Measurements from ENCODE around the gene CORT. TPM values are rescaled to one million over a fixed set of nuclear protein-coding genes. Genes with fewer than 3 reads are reported as not detected.
"Not testable (repeated sequence)": the region's sequence is repeated elsewhere in the genome, so short reads cannot be mapped to it uniquely, and the experiment has no call there.

The CORT gene
- total RNA-seq, 4 donors from 2014 or later, result not detected

DNA sequence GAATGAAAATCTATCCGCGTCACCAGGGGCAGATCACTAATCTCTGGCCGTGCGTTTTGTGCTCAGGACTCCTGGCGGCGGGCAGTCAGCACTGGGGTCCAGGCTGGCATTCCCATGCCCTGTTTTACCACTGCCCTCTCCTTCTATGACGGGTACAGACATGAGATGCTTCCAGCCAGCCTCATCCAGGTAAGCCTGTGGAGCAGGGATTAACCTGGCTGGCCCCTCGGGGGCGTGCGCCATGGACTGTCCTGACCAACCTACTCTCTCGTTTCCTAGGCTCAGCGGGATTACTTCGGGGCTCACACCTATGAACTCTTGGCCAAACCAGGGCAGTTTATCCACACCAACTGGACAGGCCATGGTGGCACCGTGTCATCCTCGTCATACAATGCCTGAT is 30.5 kb upstream of the CORT start:
- WGBS, 2 donors (ENCODE audit: low coverage in 1 of 2), result 86 to 91% methylated on average over 4 to 10 of the region's 15 CpGs
- no peaks in the 10 kb centered on the region for H3K27me3 ChIP-seq
- no peaks in the 10 kb centered on the region for H3K4me1 ChIP-seq
- no peak overlapping the region for H3K27ac ChIP-seq
- no peak for ATAC-seq
- no peaks in the 10 kb centered on the region for H3K9me3 ChIP-seq
- H3K4me3 ChIP-seq, result no peak overlapping the region
- TF ChIP-seq POLR2A (IDR thresholded peaks at IDR 0.05), result no peak
- TF ChIP-seq EP300 (IDR thresholded peaks at IDR 0.05), result no peak
- TF ChIP-seq POLR2AphosphoS5 (IDR thresholded peaks at IDR 0.05), result no peak
- peaks cover 0 to 72% of the 10 kb centered on the region in 2 donors for H3K36me3 ChIP-seq

DNA sequence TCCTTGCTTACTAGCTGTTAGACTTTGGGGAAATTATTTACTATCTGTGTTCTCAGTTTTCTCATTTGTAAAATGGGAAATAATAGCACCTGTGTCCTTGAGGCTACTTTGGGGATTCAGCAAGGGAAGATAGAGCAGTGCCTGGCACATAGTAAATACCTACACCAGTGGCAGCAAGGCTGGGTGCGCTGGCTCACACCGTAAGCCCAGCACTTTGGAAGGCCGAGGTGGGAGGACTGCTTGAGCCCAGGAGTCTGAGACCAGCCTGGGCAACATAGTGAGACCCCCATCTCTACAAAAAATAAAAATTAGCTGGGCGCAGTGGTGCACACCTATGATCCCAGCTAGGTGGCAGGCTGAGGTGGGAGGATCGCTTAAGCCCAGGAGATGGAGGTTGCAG is 28.2 kb upstream of the CORT start:
- Histone ChIP-seq H3K9me3 (no peaks in the 10 kb centered on the region), H3K36me3 (peaks cover 0 to 51% of the 10 kb centered on the region in 2 donors), H3K27ac (no peak overlapping the region), H3K4me1 (no peaks in the 10 kb centered on the region), H3K4me3 (no peak overlapping the region), H3K27me3 (no peaks in the 10 kb centered on the region)
- no peak for ATAC-seq
- TF ChIP-seq, protein P1, sequence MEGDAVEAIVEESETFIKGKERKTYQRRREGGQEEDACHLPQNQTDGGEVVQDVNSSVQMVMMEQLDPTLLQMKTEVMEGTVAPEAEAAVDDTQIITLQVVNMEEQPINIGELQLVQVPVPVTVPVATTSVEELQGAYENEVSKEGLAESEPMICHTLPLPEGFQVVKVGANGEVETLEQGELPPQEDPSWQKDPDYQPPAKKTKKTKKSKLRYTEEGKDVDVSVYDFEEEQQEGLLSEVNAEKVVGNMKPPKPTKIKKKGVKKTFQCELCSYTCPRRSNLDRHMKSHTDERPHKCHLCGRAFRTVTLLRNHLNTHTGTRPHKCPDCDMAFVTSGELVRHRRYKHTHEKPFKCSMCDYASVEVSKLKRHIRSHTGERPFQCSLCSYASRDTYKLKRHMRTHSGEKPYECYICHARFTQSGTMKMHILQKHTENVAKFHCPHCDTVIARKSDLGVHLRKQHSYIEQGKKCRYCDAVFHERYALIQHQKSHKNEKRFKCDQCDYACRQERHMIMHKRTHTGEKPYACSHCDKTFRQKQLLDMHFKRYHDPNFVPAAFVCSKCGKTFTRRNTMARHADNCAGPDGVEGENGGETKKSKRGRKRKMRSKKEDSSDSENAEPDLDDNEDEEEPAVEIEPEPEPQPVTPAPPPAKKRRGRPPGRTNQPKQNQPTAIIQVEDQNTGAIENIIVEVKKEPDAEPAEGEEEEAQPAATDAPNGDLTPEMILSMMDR (IDR thresholded peaks at IDR 0.05), result no peak
- TF ChIP-seq POLR2A (IDR thresholded peaks at IDR 0.05) (no peak), POLR2AphosphoS5 (IDR thresholded peaks at IDR 0.05) (no peak), EP300 (IDR thresholded peaks at IDR 0.05) (no peak)
- 86% methylated on average over 2 of the region's 5 CpGs; no CpG with 5 or more reads in 1 of the 2 donors for WGBS, 2 donors (ENCODE audit: low coverage in 1 of 2)

DNA sequence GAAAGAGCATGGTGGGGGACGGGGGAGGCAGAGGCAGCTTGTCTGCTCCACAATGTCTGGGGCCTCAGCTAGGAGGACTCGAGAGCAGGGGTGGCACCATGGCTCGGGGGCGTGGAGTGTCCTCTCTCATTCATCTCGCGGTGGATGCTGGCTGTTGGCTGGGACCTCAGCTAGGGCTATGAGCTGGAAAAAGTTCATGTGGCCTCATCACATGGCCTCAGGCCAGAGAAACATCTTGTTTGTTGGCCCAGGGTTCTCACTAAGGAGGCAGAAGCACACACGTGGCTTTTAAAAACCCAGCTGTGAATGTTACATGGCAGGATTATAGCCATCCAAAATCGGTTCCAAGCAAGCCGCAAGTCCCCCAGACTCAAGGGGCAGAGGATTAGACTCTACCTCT is 25.8 kb upstream of the CORT start:
- Histone ChIP-seq H3K9me3 (no peaks in the 10 kb centered on the region), H3K4me1 (peaks cover 0 to 7% (median 0%) of the 10 kb centered on the region in 3 donors), H3K36me3 (peaks cover 0 to 27% of the 10 kb centered on the region in 2 donors), H3K4me3 (no peak overlapping the region), H3K27me3 (no peaks in the 10 kb centered on the region), H3K27ac (no peak overlapping the region)
- WGBS, 2 donors (ENCODE audit: low coverage in 1 of 2), result 33% methylated on average over 1 of the region's 9 CpGs; no CpG with 5 or more reads in 1 of the 2 donors
- ATAC-seq, result peak; percentile 38
- TF ChIP-seq, protein P1 (IDR thresholded peaks at IDR 0.05), result no peak
- TF ChIP-seq POLR2A (IDR thresholded peaks at IDR 0.05) (no peak), POLR2AphosphoS5 (IDR thresholded peaks at IDR 0.05) (no peak), EP300 (IDR thresholded peaks at IDR 0.05) (no peak)

DNA sequence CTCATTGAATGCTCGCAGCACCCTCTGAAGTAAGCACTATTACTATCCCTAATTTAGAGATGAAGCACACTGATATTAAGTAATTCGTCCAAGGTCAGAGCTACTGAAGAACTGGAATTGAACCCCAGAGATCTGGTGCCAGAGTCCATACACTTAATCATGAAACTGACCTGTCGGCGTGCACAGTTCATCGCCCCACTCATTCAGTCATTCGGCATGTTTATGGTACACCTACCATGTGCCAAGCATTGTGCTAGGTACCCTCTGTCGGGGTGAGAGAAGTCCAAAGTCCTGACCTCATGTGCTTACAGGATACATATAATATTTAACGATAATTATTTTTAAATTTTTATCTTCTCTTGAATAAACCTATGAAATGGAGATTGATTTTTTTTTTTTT is 25.2 kb upstream of the CORT start:
- H3K27ac ChIP-seq, result no peak overlapping the region
- 73 to 98% methylated on average over 7 to 8 of the region's 8 CpGs for WGBS, 2 donors (ENCODE audit: low coverage in 1 of 2)
- H3K27me3 ChIP-seq, result no peaks in the 10 kb centered on the region
- peaks cover 0 to 20% of the 10 kb centered on the region in 2 donors for H3K36me3 ChIP-seq
- peaks cover 0 to 12% (median 0%) of the 10 kb centered on the region in 3 donors for H3K4me1 ChIP-seq
- ATAC-seq, result no peak
- no peak overlapping the region for H3K4me3 ChIP-seq
- H3K9me3 ChIP-seq, result no peaks in the 10 kb centered on the region
- no peak for TF ChIP-seq EP300 (IDR thresholded peaks at IDR 0.05)
- no peak for TF ChIP-seq POLR2AphosphoS5 (IDR thresholded peaks at IDR 0.05)
- TF ChIP-seq POLR2A (IDR thresholded peaks at IDR 0.05), result no peak
- TF ChIP-seq, protein P1 (IDR thresholded peaks at IDR 0.05), result no peak

DNA sequence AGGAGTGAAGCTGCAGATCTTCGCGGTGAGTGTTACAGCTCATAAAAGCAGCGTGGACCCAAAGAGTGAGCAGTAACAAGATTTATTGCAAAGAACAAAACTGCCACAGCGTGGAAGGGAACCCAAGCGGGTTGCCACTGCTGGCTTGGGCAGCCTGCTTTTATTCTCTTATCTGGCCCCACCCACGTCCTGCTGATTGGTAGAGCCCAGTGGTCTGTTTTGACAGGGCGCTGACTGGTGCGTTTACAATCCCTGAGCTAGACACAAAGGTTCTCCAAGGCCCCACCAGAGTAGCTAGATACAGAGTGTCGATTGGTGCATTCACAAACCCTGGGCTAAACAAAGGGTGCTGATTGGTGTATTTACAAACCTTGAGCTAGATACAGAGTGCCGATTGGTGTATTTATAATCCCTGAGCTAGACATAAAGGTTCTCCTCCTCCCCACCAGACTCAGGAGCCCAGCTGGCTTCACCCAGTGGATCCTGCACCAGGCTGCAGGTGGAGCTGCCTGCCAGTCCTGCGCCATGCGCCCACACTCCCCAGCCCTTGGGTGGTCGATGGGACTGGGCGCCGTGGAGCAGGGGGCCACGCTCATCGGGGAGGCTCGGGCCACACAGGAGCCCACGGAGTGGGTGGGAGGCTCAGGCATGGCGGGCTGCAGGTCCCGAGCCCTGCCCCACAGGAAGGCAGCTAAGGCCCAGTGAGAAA is 23.9 kb upstream of the CORT start:
- H3K4me3 ChIP-seq, H3K27me3 ChIP-seq, H3K27ac ChIP-seq, H3K36me3 ChIP-seq, ATAC-seq, H3K9me3 ChIP-seq: not testable (repeated sequence)
- 43 to 95% methylated on average over 4 of the region's 21 CpGs for WGBS, 2 donors (ENCODE audit: low coverage in 1 of 2)
- H3K4me1 ChIP-seq, result peaks cover 0 to 20% (median 4%) of the 10 kb centered on the region in 3 donors

DNA sequence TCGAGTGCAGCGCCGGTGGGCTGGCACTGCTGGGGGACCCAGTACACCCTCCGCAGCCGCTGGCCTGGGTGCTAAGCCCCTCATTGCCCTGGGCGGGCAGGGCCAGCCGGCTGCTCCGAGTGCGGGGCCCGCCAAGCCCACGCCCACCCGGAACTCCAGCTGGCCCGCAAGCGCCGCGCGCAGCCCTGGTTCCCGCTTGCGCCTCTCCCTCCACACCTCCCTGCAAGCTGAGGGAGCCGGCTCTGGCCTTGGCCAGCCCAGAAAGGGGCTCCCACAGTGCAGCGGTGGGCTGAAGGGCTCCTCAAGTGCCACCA is 23.3 kb upstream of the CORT start:
- no CpG with 5 or more reads among the region's 21 CpGs for WGBS, 2 donors (ENCODE audit: low coverage in 1 of 2)
- not testable (repeated sequence) for ATAC-seq, H3K9me3 ChIP-seq, H3K4me3 ChIP-seq, H3K36me3 ChIP-seq, H3K27ac ChIP-seq, H3K27me3 ChIP-seq
- H3K4me1 ChIP-seq, result peaks cover 0 to 25% (median 7%) of the 10 kb centered on the region in 3 donors
